Measurements from ENCODE around the gene CIDEB. TPM values are rescaled to one million over a fixed set of nuclear protein-coding genes. Genes with fewer than 3 reads are reported as not detected.

The CIDEB gene
- polyA plus RNA-seq, 1 donor from 2014 or later: not detected

DNA sequence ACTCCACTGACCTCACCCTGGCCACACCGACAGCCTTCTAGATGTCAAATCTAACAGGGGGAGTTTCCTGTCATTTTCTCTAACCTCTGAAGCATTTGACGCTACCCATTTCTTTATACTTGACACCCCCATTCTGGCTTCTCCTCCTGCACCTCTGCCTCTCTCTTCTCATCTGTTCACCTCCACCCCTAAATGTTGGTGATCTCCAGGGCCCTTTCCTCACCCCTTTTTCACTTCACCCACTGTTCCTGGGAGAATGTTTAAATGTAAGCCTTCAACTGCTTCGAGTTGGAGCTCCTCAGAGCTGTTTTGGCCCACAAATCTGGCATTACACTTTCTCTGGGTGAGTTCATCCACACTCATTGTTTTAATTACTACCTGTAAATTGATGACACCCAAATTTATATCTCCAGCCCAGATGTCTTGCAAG, 35.9 kb downstream of the CIDEB start:
- H3K9me2 ChIP-seq (ENCODE audit: insufficient read depth, low read length): no peaks in the 10 kb centered on the region
- peak overlapping the region; percentile 88 for H2AFZ ChIP-seq (ENCODE audit: low read depth, low read length)
- peak overlapping the region; percentile 53 for H3K4me2 ChIP-seq (ENCODE audit: low read length)
- no peaks in the 10 kb centered on the region for H3K27me3 ChIP-seq (ENCODE audit: insufficient read depth, low read depth, low read length)
- H4K20me1 ChIP-seq (ENCODE audit: insufficient read depth): no peaks in the 10 kb centered on the region
- TF ChIP-seq, protein P1, sequence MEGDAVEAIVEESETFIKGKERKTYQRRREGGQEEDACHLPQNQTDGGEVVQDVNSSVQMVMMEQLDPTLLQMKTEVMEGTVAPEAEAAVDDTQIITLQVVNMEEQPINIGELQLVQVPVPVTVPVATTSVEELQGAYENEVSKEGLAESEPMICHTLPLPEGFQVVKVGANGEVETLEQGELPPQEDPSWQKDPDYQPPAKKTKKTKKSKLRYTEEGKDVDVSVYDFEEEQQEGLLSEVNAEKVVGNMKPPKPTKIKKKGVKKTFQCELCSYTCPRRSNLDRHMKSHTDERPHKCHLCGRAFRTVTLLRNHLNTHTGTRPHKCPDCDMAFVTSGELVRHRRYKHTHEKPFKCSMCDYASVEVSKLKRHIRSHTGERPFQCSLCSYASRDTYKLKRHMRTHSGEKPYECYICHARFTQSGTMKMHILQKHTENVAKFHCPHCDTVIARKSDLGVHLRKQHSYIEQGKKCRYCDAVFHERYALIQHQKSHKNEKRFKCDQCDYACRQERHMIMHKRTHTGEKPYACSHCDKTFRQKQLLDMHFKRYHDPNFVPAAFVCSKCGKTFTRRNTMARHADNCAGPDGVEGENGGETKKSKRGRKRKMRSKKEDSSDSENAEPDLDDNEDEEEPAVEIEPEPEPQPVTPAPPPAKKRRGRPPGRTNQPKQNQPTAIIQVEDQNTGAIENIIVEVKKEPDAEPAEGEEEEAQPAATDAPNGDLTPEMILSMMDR (IDR thresholded peaks at IDR 0.05; ENCODE audit: poor library complexity, severe bottlenecking): no peak
- TF ChIP-seq MXI1 (conservative IDR thresholded peaks at IDR 0.05; ENCODE audit: poor library complexity, severe bottlenecking) (no peak), REST (IDR thresholded peaks at IDR 0.05; ENCODE audit: borderline replicate concordance) (no peak), EZH2 (IDR thresholded peaks at IDR 0.05; ENCODE audit: borderline replicate concordance, insufficient read depth, low read length, poor library complexity, severe bottlenecking) (no peak), RAD21 (conservative IDR thresholded peaks at IDR 0.05) (no peak), EP300 (conservative IDR thresholded peaks at IDR 0.05; ENCODE audit: poor library complexity, severe bottlenecking) (no peak), POLR2AphosphoS5 (IDR thresholded peaks at IDR 0.05) (no peak), SMC3 (conservative IDR thresholded peaks at IDR 0.05; ENCODE audit: poor library complexity) (no peak), TAF1 (IDR thresholded peaks at IDR 0.05; ENCODE audit: low read depth) (no peak)
- H3K36me3 ChIP-seq (ENCODE audit: insufficient read depth, low read length): no peaks in the 10 kb centered on the region
- H3K27ac ChIP-seq (ENCODE audit: low read length): peak overlapping the region; percentile 34
- H3K9me3 ChIP-seq (ENCODE audit: low read length): no peaks in the 10 kb centered on the region
- peak overlapping the region; percentile 86 for H3K9ac ChIP-seq (ENCODE audit: low read length)
- peak overlapping the region; percentile 88 for H3K4me3 ChIP-seq (ENCODE audit: low read length)
- H3K79me2 ChIP-seq (replicated peaks; ENCODE audit: insufficient read depth, low read length): no peaks in the 10 kb centered on the region
- no peaks in the 10 kb centered on the region for H3F3A ChIP-seq (ENCODE audit: insufficient read depth, low read length, poor library complexity, severe bottlenecking)

DNA sequence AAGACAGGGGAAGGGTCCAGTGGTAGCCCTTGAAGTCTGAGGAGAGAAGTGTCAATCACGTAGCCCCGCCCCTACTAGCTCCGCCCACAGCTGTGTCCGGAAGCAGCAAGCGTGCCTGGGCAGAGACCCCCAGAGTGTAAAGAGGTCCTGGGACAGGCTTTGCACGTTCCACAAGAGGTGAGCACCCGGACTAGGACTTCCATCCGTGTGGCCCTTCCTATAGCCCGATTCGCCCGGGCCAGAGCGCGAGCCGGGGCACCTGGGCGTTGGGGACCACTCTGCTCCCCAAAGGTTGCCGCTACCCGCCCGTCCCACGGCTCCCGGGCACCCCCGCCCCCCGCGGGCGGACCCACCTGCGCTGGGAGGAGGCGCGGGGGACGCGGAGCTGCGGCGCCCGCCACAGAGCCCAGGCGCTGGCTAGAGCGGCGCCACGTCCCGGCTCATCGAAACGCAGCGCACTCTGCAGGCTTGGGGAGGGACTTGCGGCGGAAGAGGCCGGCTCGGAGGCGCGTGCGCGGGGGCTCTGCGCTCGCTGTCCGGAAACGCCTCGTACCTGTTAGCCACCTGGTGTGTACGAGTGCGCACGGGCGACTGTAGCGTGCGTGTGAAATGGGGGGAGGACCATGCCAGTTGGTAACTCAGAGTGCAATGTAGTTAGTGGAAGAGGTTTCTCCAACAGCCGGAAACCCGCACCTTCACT, 36.5 kb downstream of the CIDEB start, which contains the start of gene RABGGTA:
TSS of gene RABGGTA (minus strand) at position 464 of the 700 bp plus-strand sequence. CDS start 482 bp downstream, outside the sequence.
- H3K79me2 ChIP-seq (replicated peaks; ENCODE audit: insufficient read depth, low read length): no peaks in the 10 kb centered on the region
- H3K9me3 ChIP-seq (ENCODE audit: low read length): no peaks in the 10 kb centered on the region
- H3K9ac ChIP-seq (ENCODE audit: low read length): peak within 1 kb of the TSS; percentile 86
- H3K9me2 ChIP-seq (ENCODE audit: insufficient read depth, low read length): no peaks in the 10 kb centered on the region
- H3K36me3 ChIP-seq (ENCODE audit: insufficient read depth, low read length): no peaks in the 10 kb centered on the region
- H2AFZ ChIP-seq (ENCODE audit: low read depth, low read length): peak within 1 kb of the TSS; percentile 88
- TF ChIP-seq EZH2 (IDR thresholded peaks at IDR 0.05; ENCODE audit: borderline replicate concordance, insufficient read depth, low read length, poor library complexity, severe bottlenecking) (no peak), EP300 (conservative IDR thresholded peaks at IDR 0.05; ENCODE audit: poor library complexity, severe bottlenecking) (peak; percentile 54), MXI1 (conservative IDR thresholded peaks at IDR 0.05; ENCODE audit: poor library complexity, severe bottlenecking) (peak; percentile 86), RAD21 (conservative IDR thresholded peaks at IDR 0.05) (peak; percentile 43), REST (IDR thresholded peaks at IDR 0.05; ENCODE audit: borderline replicate concordance) (no peak), POLR2AphosphoS5 (IDR thresholded peaks at IDR 0.05) (peak; percentile 46)
- TF ChIP-seq, protein P1 (IDR thresholded peaks at IDR 0.05; ENCODE audit: poor library complexity, severe bottlenecking): peak; percentile 98
- no peaks in the 10 kb centered on the region for H4K20me1 ChIP-seq (ENCODE audit: insufficient read depth)
- no peaks in the 10 kb centered on the region for H3K27me3 ChIP-seq (ENCODE audit: insufficient read depth, low read depth, low read length)
- peak within 1 kb of the TSS; percentile 88 for H3K4me3 ChIP-seq (ENCODE audit: low read length)
- H3K4me2 ChIP-seq (ENCODE audit: low read length): peak within 1 kb of the TSS; percentile 55
- peak within 1 kb of the TSS; percentile 83 for H3K27ac ChIP-seq (ENCODE audit: low read length)
- no peaks in the 10 kb centered on the region for H3F3A ChIP-seq (ENCODE audit: insufficient read depth, low read length, poor library complexity, severe bottlenecking)

All from neural cell (in vitro differentiated cells).